Endodermal cell (in vitro differentiated cells): ENCODE measurements around the gene TMSB4X. TPM values are rescaled to one million over a fixed set of nuclear protein-coding genes. Genes with fewer than 3 reads are reported as not detected.

Experiments
- DNase-seq: peaks from one replicate; pipeline ENCODE4 v3.0.0-alpha.2; 2017
- H3K27ac ChIP-seq: 2 replicates; pipeline ENCODE4 v1.5.1; 2013; ENCODE audit warnings: mild to moderate bottlenecking, low read depth, low read length, moderate library complexity
- H3K27me3 ChIP-seq: 2 replicates; pipeline ENCODE4 v1.6.1; 2013; ENCODE audit warnings: mild to moderate bottlenecking, low read length, moderate library complexity; ENCODE audit not compliant: insufficient read depth, control insufficient read depth, poor library complexity, severe bottlenecking
- H3K36me3 ChIP-seq: 2 replicates; pipeline ENCODE4 v1.7.0; 2013; ENCODE audit warnings: mild to moderate bottlenecking, low read length, moderate library complexity; ENCODE audit not compliant: control insufficient read depth, insufficient read depth
- H3K4me1 ChIP-seq: one replicate; pipeline ENCODE4 v1.7.0; 2013; ENCODE audit warnings: low read length; ENCODE audit not compliant: control insufficient read depth, insufficient read depth
- H3K4me3 ChIP-seq: 2 replicates; pipeline ENCODE4 v1.5.1; 2013; ENCODE audit warnings: mild to moderate bottlenecking, low read length, moderate library complexity
- H3K9ac ChIP-seq: 2 replicates; pipeline ENCODE4 v1.6.1; 2013; ENCODE audit warnings: mild to moderate bottlenecking, low read length, moderate library complexity; ENCODE audit not compliant: poor library complexity, severe bottlenecking; ENCODE audit errors: extremely low read depth
- H3K9me3 ChIP-seq: 2 replicates; pipeline ENCODE4 v1.6.1; 2013; ENCODE audit warnings: mild to moderate bottlenecking, low read length, moderate library complexity; ENCODE audit not compliant: control insufficient read depth
- H3K27ac Mint-ChIP-seq: 2 replicates; pipeline ENCODE4 v1.8.0; 2020; ENCODE audit warnings: mixed read lengths
- H3K27me3 Mint-ChIP-seq: 2 replicates; pipeline ENCODE4 v1.8.0; 2021; ENCODE audit warnings: mild to moderate bottlenecking, mixed read lengths; ENCODE audit not compliant: insufficient read depth
- H3K36me3 Mint-ChIP-seq: 2 replicates; pipeline ENCODE4 v1.8.0; 2020; ENCODE audit warnings: low read depth, mixed read lengths
- H3K4me1 Mint-ChIP-seq: 2 replicates; pipeline ENCODE4 v1.8.0; 2020; ENCODE audit warnings: mixed read lengths
- H3K4me3 Mint-ChIP-seq: 2 replicates; pipeline ENCODE4 v1.8.0; 2020; ENCODE audit warnings: mild to moderate bottlenecking, moderate library complexity, mixed read lengths
- H3K9me3 Mint-ChIP-seq: 2 replicates; pipeline ENCODE4 v1.8.0; 2020; ENCODE audit warnings: mild to moderate bottlenecking, mixed read lengths
- WGBS, 2 experiments: methylation state at CpG; one replicate each; pipeline versions ENCODE4 v1.1.5 to v1.1.7; 2013; ENCODE audit warnings: missing lambda C conversion rate in 2 of 2, mixed read lengths in 1 of 2; ENCODE audit not compliant: insufficient coverage in 1 of 2, insufficient read length in 1 of 2; 5-methylcytosine and 5-hydroxymethylcytosine counted together
- total RNA-seq, 2 donors: library from RNA; stranded (reverse); fragmentation: NEBNext Ultra II Directional in 1 of 2; extraction: Animal tissue kit (Norgen Biotek cat#: 25700) in 1 of 2; gene quantifications; 2 replicates in 1 of 2; 3 replicates in 1 of 2; pipeline ENCODE4 v1.2.1, GENCODE V29; 2021
- TF ChIP-seq, protein P1 (sequence below): fragments of 200-600 bp; sonication (generic); conservative IDR thresholded peaks from 2 replicates; pipeline ENCODE4 v1.5.0; 2021; ENCODE audit warnings: antibody characterized with exemption, mild to moderate bottlenecking

The TMSB4X gene
- total RNA-seq, 2 donors from 2014 or later: 1,539 to 2,456 TPM

DNA sequence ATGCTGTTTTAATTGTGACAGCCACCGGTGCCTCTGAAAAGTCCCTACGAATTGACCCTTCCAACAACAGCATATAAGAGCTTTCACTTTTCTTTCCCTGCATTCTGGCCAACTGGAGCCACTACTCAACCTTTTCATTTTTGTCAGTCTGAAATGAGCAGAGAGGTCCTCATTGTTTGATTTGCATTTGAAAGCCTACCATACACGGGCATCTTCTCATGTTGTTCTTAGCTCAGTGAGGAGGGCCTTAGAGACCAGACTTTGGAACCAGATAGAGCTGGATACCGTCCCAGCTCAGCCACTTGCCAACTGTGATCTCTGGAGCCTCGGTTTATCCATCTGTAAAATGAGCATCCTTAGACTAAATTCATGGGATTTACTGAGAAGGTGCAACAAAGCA is 16.9 kb upstream of the TMSB4X start:
- Histone ChIP-seq H3K27me3 (no peaks in the 10 kb centered on the region), H3K27ac (no peak overlapping the region), H3K4me1 (no peaks in the 10 kb centered on the region), H3K9me3 (no peaks in the 10 kb centered on the region), H3K4me3 (no peak overlapping the region), H3K36me3 (no peaks in the 10 kb centered on the region), H3K9ac (no peak overlapping the region)
- H3K4me1 Mint-ChIP-seq: peaks cover 4% of the 10 kb centered on the region
- TF ChIP-seq, protein P1, sequence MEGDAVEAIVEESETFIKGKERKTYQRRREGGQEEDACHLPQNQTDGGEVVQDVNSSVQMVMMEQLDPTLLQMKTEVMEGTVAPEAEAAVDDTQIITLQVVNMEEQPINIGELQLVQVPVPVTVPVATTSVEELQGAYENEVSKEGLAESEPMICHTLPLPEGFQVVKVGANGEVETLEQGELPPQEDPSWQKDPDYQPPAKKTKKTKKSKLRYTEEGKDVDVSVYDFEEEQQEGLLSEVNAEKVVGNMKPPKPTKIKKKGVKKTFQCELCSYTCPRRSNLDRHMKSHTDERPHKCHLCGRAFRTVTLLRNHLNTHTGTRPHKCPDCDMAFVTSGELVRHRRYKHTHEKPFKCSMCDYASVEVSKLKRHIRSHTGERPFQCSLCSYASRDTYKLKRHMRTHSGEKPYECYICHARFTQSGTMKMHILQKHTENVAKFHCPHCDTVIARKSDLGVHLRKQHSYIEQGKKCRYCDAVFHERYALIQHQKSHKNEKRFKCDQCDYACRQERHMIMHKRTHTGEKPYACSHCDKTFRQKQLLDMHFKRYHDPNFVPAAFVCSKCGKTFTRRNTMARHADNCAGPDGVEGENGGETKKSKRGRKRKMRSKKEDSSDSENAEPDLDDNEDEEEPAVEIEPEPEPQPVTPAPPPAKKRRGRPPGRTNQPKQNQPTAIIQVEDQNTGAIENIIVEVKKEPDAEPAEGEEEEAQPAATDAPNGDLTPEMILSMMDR: no peak
- no peaks in the 10 kb centered on the region for H3K36me3 Mint-ChIP-seq
- WGBS, 2 experiments: 94% methylated on average over 5 of the region's 5 CpGs; no CpG with 5 or more reads in 1 of the 2 experiments
- no peaks in the 10 kb centered on the region for H3K27me3 Mint-ChIP-seq
- no peak for DNase-seq
- H3K9me3 Mint-ChIP-seq: peaks cover 75% of the 10 kb centered on the region
- H3K27ac Mint-ChIP-seq: no peak overlapping the region
- H3K4me3 Mint-ChIP-seq: no peak overlapping the region

DNA sequence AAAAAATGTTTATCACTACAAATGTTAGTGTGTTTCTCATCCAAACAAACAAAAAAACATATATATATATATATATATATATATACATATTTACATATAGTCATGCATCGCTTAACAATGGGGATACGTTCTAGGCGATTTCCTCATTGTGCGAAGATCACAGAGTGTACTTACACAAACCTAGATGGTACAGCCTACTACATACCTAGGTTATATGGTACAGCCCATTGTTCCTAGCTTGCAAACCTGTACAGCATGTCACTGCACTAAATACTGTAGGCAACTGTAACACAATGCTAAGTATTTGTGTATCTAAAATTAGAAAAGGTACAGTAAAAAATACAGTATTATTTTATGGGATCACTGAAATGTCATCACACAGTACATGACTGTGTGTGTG is 16.4 kb upstream of the TMSB4X start:
- Mint-ChIP-seq H3K27me3 (no peaks in the 10 kb centered on the region), H3K4me1 (peaks cover 4% of the 10 kb centered on the region), H3K27ac (no peak overlapping the region), H3K9me3 (peaks cover 71% of the 10 kb centered on the region), H3K36me3 (no peaks in the 10 kb centered on the region), H3K4me3 (no peak overlapping the region)
- Histone ChIP-seq H3K36me3 (no peaks in the 10 kb centered on the region), H3K9ac (no peak overlapping the region), H3K27me3 (no peaks in the 10 kb centered on the region), H3K9me3 (no peaks in the 10 kb centered on the region), H3K27ac (no peak overlapping the region), H3K4me3 (no peak overlapping the region), H3K4me1 (no peaks in the 10 kb centered on the region)
- 91% methylated on average over 4 of the region's 4 CpGs; no CpG with 5 or more reads in 1 of the 2 experiments for WGBS, 2 experiments
- TF ChIP-seq, protein P1: no peak
- no peak for DNase-seq

DNA sequence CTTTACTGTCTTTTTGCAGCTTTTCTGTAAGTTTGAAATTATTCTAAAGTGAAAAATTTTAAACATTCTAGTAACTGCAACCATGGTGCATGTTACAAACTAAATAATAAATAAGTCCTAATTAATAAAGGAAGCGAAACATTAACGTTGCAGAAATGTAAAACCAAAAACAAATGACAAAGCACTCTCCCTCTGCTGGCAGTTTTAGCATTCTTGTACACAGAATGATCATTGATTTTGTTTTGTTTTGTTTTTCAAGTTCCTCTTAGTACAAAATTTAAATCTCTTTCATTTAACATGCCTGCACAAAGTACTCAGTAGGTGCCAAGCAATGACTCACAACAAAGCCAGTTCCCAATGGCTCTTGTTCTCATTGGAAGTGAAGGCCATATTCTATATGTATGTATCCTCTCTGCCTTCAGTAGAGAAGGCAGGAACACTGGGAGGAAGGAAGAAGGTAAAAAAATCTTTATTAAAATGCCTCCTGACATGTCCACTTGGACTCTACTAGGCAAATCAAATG is 13.7 kb upstream of the TMSB4X start:
- H3K9ac ChIP-seq: no peak overlapping the region
- Mint-ChIP-seq H3K4me1 (peaks cover 4% of the 10 kb centered on the region), H3K27me3 (no peaks in the 10 kb centered on the region), H3K36me3 (no peaks in the 10 kb centered on the region), H3K9me3 (peaks cover 70% of the 10 kb centered on the region), H3K4me3 (no peak overlapping the region), H3K27ac (no peak overlapping the region)
- H3K27me3 ChIP-seq: no peaks in the 10 kb centered on the region
- 95% methylated on average over 2 of the region's 2 CpGs; no CpG with 5 or more reads in 1 of the 2 experiments for WGBS, 2 experiments
- H3K9me3 ChIP-seq: no peaks in the 10 kb centered on the region
- DNase-seq: no peak
- TF ChIP-seq, protein P1: no peak
- no peak overlapping the region for H3K4me3 ChIP-seq
- no peaks in the 10 kb centered on the region for H3K4me1 ChIP-seq
- no peaks in the 10 kb centered on the region for H3K36me3 ChIP-seq
- H3K27ac ChIP-seq: no peak overlapping the region
